ENCODE measurements around the gene CORO6. TPM values are rescaled to one million over a fixed set of nuclear protein-coding genes. Genes with fewer than 3 reads are reported as not detected.

CORO6 gene
- total RNA-seq, 8 experiments from 2014 or later: 0.42 to 24.2 (median 2.3) TPM

GRCh38 chr17:29616300-29617048 lies 6.2 kb downstream of the CORO6 start:
- WGBS, 10 experiments: 20 to 100% (median 42%) methylated on average over 1 to 11 of the region's 32 CpGs; no CpG with 5 or more reads in 4 of the 10 experiments
- peak overlapping the region in 2 of 5 donors; percentile 25 to 26 for H3K4me3 ChIP-seq
- H3K4me1 ChIP-seq (replicated peaks in 1 of 2): peaks cover 27 to 34% of the 10 kb centered on the region in 2 donors
- in situ Hi-C loops (cut with MboI; ENCODE audit: low pct_unique_long_range_greater_than_20kb in 2 of 9, low sequenced_read_pairs in 9 of 9, unreplicated experiment in 9 of 9): loop anchor here in 1 of 9 experiments (25.0 kb wide), 1 partner anchor 471 kb away; no protein-coding TSS in a partner anchor
- no peak for ATAC-seq (replicated peaks in 6 of 8)
- no peak overlapping the region for H3K27ac ChIP-seq

- in situ Hi-C loops (cut with MboI; ENCODE audit: low pct_unique_long_range_greater_than_20kb in 2 of 9, low sequenced_read_pairs in 9 of 9, unreplicated experiment in 9 of 9): loop anchor here in 1 of 9 experiments (25.0 kb wide), 1 partner anchor 472 kb away; no protein-coding TSS in a partner anchor
- peaks cover 27 to 34% of the 10 kb centered on the region in 2 donors for H3K4me1 ChIP-seq (replicated peaks in 1 of 2)
Measured at GRCh38 chr17:29615492-29616299, 7.0 kb downstream of the CORO6 start.

GRCh38 chr17:29615048-29615385 lies 7.7 kb downstream of the CORO6 start:
- ATAC-seq (replicated peaks in 6 of 8): peak; percentile 3 to 63 (median 12)
- in situ Hi-C loops (cut with MboI; ENCODE audit: low pct_unique_long_range_greater_than_20kb in 2 of 9, low sequenced_read_pairs in 9 of 9, unreplicated experiment in 9 of 9): loop anchor here in 1 of 9 experiments (25.0 kb wide), 1 partner anchor 472 kb away; no protein-coding TSS in a partner anchor
- peaks cover 27 to 34% of the 10 kb centered on the region in 2 donors for H3K4me1 ChIP-seq (replicated peaks in 1 of 2)
- 0 to 90% (median 20%) methylated on average over 2 to 5 of the region's 15 CpGs; no CpG with 5 or more reads in 5 of the 10 experiments for WGBS, 10 experiments
- no peak overlapping the region for H3K27ac ChIP-seq
- H3K4me3 ChIP-seq: peak overlapping the region in 2 of 5 donors; percentile 25 to 26

More at GRCh38 chr17:29615492-29616299, 7.0 kb downstream of the CORO6 start:
- 20 to 100% (median 37%) methylated on average over 1 to 5 of the region's 74 CpGs; no CpG with 5 or more reads in 7 of the 10 experiments for WGBS, 10 experiments
- ATAC-seq (replicated peaks in 6 of 8): peak; percentile 50 to 80 (median 71)
- H3K27ac ChIP-seq: no peak overlapping the region
- peak overlapping the region in 4 of 5 donors; percentile 4 to 26 (median 19) for H3K4me3 ChIP-seq

GRCh38 chr17:29614349-29615047 lies 8.2 kb downstream of the CORO6 start:
- WGBS, 10 experiments: 60 to 94% (median 70%) methylated on average over 1 to 6 of the region's 16 CpGs; no CpG with 5 or more reads in 6 of the 10 experiments
- in situ Hi-C loops (cut with MboI; ENCODE audit: low pct_unique_long_range_greater_than_20kb in 2 of 9, low sequenced_read_pairs in 9 of 9, unreplicated experiment in 9 of 9): loop anchor here in 1 of 9 experiments (25.0 kb wide), 1 partner anchor 473 kb away; no protein-coding TSS in a partner anchor
- peak in 1 of 8 experiments; percentile 12 for ATAC-seq (replicated peaks in 6 of 8)
- H3K4me1 ChIP-seq (replicated peaks in 1 of 2): peaks cover 27 to 34% of the 10 kb centered on the region in 2 donors
- no peak overlapping the region for H3K4me3 ChIP-seq
- H3K27ac ChIP-seq: no peak overlapping the region

GRCh38 chr17:29613856-29614255 lies 8.9 kb downstream of the CORO6 start:
- H3K4me3 ChIP-seq: no peak overlapping the region
- 61 to 100% methylated on average over 1 to 3 of the region's 13 CpGs; no CpG with 5 or more reads in 8 of the 10 experiments for WGBS, 10 experiments

GRCh38 chr17:29613352-29613837 lies 9.3 kb downstream of the CORO6 start:
- peaks cover 27 to 34% of the 10 kb centered on the region in 2 donors for H3K4me1 ChIP-seq (replicated peaks in 1 of 2)
- H3K4me3 ChIP-seq: no peak overlapping the region
- peak overlapping the region in 1 of 2 donors; percentile 43 for H3K27ac ChIP-seq
- ATAC-seq (replicated peaks in 6 of 8): peak in 7 of 8 experiments; percentile 9 to 73 (median 60)
- in situ Hi-C loops (cut with MboI; ENCODE audit: low pct_unique_long_range_greater_than_20kb in 2 of 9, low sequenced_read_pairs in 9 of 9, unreplicated experiment in 9 of 9): loop anchor here in 1 of 9 experiments (25.0 kb wide), 1 partner anchor 474 kb away; no protein-coding TSS in a partner anchor
- 0 to 80% (median 32%) methylated on average over 1 to 7 of the region's 50 CpGs; no CpG with 5 or more reads in 6 of the 10 experiments for WGBS, 10 experiments

More at GRCh38 chr17:29613856-29614255, 8.9 kb downstream of the CORO6 start:
- in situ Hi-C loops (cut with MboI; ENCODE audit: low pct_unique_long_range_greater_than_20kb in 2 of 9, low sequenced_read_pairs in 9 of 9, unreplicated experiment in 9 of 9): loop anchor here in 1 of 9 experiments (25.0 kb wide), 1 partner anchor 473 kb away; no protein-coding TSS in a partner anchor
- ATAC-seq (replicated peaks in 6 of 8): peak in 1 of 8 experiments; percentile 14
- Histone ChIP-seq H3K27ac (no peak overlapping the region), H3K4me1 (replicated peaks in 1 of 2) (peaks cover 27 to 34% of the 10 kb centered on the region in 2 donors)

- no peak for ATAC-seq (replicated peaks in 6 of 8)
- no CpG with 5 or more reads among the region's 85 CpGs for WGBS, 10 experiments
- no peak overlapping the region for H3K4me3 ChIP-seq
- peak overlapping the region in 1 of 2 donors; percentile 43 for H3K27ac ChIP-seq
- peaks cover 27 to 28% of the 10 kb centered on the region in 2 donors for H3K4me1 ChIP-seq (replicated peaks in 1 of 2)
- in situ Hi-C loops (cut with MboI; ENCODE audit: low pct_unique_long_range_greater_than_20kb in 2 of 9, low sequenced_read_pairs in 9 of 9, unreplicated experiment in 9 of 9): loop anchor here in 1 of 9 experiments (25.0 kb wide), 1 partner anchor 475 kb away; no protein-coding TSS in a partner anchor
Measured at GRCh38 chr17:29612404-29613280, 10.1 kb downstream of the CORO6 start.

- Histone ChIP-seq H3K4me3 (no peak overlapping the region), H3K4me1 (replicated peaks in 1 of 2) (peaks cover 23 to 24% of the 10 kb centered on the region in 2 donors), H3K27ac (no peak overlapping the region)
- no peak for ATAC-seq (replicated peaks in 6 of 8)
- in situ Hi-C loops (cut with MboI; ENCODE audit: low pct_unique_long_range_greater_than_20kb in 2 of 9, low sequenced_read_pairs in 9 of 9, unreplicated experiment in 9 of 9): loop anchor here in 1 of 9 experiments (25.0 kb wide), 1 partner anchor 475 kb away; no protein-coding TSS in a partner anchor
- WGBS, 10 experiments: 100% methylated on average over 2 of the region's 12 CpGs; no CpG with 5 or more reads in 9 of the 10 experiments
Measured at GRCh38 chr17:29612094-29612403, 10.7 kb downstream of the CORO6 start.

GRCh38 chr17:29611351-29612093 lies 11.2 kb downstream of the CORO6 start:
- WGBS, 10 experiments: 96 to 100% (median 100%) methylated on average over 1 to 5 of the region's 11 CpGs; no CpG with 5 or more reads in 6 of the 10 experiments
- ATAC-seq (replicated peaks in 6 of 8): no peak
- peaks cover 23 to 24% of the 10 kb centered on the region in 2 donors for H3K4me1 ChIP-seq (replicated peaks in 1 of 2)
- no peak overlapping the region for H3K27ac ChIP-seq
- no peak overlapping the region for H3K4me3 ChIP-seq
- in situ Hi-C loops (cut with MboI; ENCODE audit: low pct_unique_long_range_greater_than_20kb in 2 of 9, low sequenced_read_pairs in 9 of 9, unreplicated experiment in 9 of 9): loop anchor here in 1 of 9 experiments (25.0 kb wide), 1 partner anchor 476 kb away; no protein-coding TSS in a partner anchor

- no peak for ATAC-seq (replicated peaks in 6 of 8)
- no peak overlapping the region for H3K27ac ChIP-seq
- in situ Hi-C loops (cut with MboI; ENCODE audit: low pct_unique_long_range_greater_than_20kb in 2 of 9, low sequenced_read_pairs in 9 of 9, unreplicated experiment in 9 of 9): loop anchor here in 1 of 9 experiments (25.0 kb wide), 1 partner anchor 477 kb away; no protein-coding TSS in a partner anchor
- 60 to 100% (median 81%) methylated on average over 1 to 3 of the region's 3 CpGs; no CpG with 5 or more reads in 5 of the 10 experiments for WGBS, 10 experiments
- H3K4me1 ChIP-seq (replicated peaks in 1 of 2): peaks cover 16 to 20% of the 10 kb centered on the region in 2 donors
- no peak overlapping the region for H3K4me3 ChIP-seq
Measured at GRCh38 chr17:29610395-29610794, 12.3 kb downstream of the CORO6 start.
